Measurements from ENCODE around the gene TSTD2. TPM values are rescaled to one million over a fixed set of nuclear protein-coding genes. Genes with fewer than 3 reads are reported as not detected.

Gene TSTD2
- 19.5 and 19.6 TPM in 2 replicates for total RNA-seq

- Histone ChIP-seq H3K27me3 (ENCODE audit: control insufficient read depth, insufficient read depth, low read length) (no peaks in the 10 kb centered on the region), H3K4me3 (ENCODE audit: low read depth, low read length) (peak within 1 kb of the TSS; percentile 100), H3K36me3 (ENCODE audit: control insufficient read depth, insufficient read depth, low read length) (no peaks in the 10 kb centered on the region)
- peak; percentile 90 for DNase-seq (ENCODE audit: low read depth)
- TF ChIP-seq, protein P1, sequence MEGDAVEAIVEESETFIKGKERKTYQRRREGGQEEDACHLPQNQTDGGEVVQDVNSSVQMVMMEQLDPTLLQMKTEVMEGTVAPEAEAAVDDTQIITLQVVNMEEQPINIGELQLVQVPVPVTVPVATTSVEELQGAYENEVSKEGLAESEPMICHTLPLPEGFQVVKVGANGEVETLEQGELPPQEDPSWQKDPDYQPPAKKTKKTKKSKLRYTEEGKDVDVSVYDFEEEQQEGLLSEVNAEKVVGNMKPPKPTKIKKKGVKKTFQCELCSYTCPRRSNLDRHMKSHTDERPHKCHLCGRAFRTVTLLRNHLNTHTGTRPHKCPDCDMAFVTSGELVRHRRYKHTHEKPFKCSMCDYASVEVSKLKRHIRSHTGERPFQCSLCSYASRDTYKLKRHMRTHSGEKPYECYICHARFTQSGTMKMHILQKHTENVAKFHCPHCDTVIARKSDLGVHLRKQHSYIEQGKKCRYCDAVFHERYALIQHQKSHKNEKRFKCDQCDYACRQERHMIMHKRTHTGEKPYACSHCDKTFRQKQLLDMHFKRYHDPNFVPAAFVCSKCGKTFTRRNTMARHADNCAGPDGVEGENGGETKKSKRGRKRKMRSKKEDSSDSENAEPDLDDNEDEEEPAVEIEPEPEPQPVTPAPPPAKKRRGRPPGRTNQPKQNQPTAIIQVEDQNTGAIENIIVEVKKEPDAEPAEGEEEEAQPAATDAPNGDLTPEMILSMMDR (IDR thresholded peaks at IDR 0.05; ENCODE audit: insufficient read depth, low read length, poor library complexity, severe bottlenecking), result no peak
Observed at GRCh38 chr9:97632985-97633858, at the start of gene TSTD2, which contains the start of gene NCBP1. TSS of gene TSTD2 (minus strand) at chr9:97633368. CDS start at chr9:97627562, 5,806 bp downstream. TSS of gene NCBP1 (plus strand) at chr9:97633821. CDS start at chr9:97633882, 61 bp downstream.

DNA sequence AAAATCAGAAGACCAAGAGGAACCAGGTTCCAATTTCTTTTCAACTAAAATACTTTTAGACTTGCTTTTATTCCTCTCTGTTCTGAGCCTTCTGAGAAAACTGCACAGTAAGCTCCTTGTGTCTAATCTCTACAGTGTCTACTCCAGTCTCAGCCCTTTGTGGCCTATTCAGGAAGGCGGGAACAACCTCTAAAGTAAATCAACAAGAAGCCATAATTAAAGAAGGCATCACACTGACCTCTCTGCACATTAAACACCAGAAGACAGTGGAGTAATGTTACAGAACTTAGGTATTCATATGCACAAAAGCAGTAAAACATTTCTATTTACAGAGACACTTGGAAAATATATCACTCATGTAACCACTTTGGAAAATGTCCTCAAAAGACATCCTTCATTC is 49.1 kb upstream of the TSTD2 start:
- no peak for DNase-seq (ENCODE audit: low read depth)
- TF ChIP-seq, protein P1 (IDR thresholded peaks at IDR 0.05; ENCODE audit: insufficient read depth, low read length, poor library complexity, severe bottlenecking), result no peak
- H3K4me3 ChIP-seq (ENCODE audit: low read depth, low read length), result no peak overlapping the region
- H3K27me3 ChIP-seq (ENCODE audit: control insufficient read depth, insufficient read depth, low read length), result no peaks in the 10 kb centered on the region
- H3K36me3 ChIP-seq (ENCODE audit: control insufficient read depth, insufficient read depth, low read length), result no peaks in the 10 kb centered on the region

DNA sequence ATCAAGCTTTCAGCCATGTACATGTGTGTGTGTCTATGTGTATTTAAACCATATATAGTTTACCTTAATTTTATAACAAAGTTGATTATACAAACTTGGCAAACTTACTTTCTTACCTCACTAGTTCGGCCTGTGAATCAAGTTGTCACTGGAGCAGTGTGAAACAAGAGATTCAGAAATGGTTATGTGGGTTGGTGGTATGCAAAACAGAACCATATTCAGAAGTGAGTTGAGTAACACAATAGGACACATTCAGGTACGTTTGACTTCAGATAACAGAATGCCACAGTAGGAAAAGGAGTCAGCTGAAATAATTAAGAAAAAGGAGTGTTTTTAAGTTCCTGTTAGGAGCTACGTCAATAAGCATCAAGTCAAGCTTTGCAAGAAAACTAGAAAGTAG is 42.5 kb upstream of the TSTD2 start:
- TF ChIP-seq, protein P1 (IDR thresholded peaks at IDR 0.05; ENCODE audit: insufficient read depth, low read length, poor library complexity, severe bottlenecking), result no peak
- DNase-seq (ENCODE audit: low read depth), result no peak
- no peaks in the 10 kb centered on the region for H3K27me3 ChIP-seq (ENCODE audit: control insufficient read depth, insufficient read depth, low read length)
- H3K4me3 ChIP-seq (ENCODE audit: low read depth, low read length), result no peak overlapping the region
- no peaks in the 10 kb centered on the region for H3K36me3 ChIP-seq (ENCODE audit: control insufficient read depth, insufficient read depth, low read length)

- no peak for DNase-seq (ENCODE audit: low read depth)
- H3K4me3 ChIP-seq (ENCODE audit: low read depth, low read length), result no peak overlapping the region
- H3K36me3 ChIP-seq (ENCODE audit: control insufficient read depth, insufficient read depth, low read length), result no peaks in the 10 kb centered on the region
- no peaks in the 10 kb centered on the region for H3K27me3 ChIP-seq (ENCODE audit: control insufficient read depth, insufficient read depth, low read length)
- TF ChIP-seq, protein P1 (IDR thresholded peaks at IDR 0.05; ENCODE audit: insufficient read depth, low read length, poor library complexity, severe bottlenecking), result no peak
Observed at GRCh38 chr9:97673922-97674321, 40.8 kb upstream of the TSTD2 start.

DNA sequence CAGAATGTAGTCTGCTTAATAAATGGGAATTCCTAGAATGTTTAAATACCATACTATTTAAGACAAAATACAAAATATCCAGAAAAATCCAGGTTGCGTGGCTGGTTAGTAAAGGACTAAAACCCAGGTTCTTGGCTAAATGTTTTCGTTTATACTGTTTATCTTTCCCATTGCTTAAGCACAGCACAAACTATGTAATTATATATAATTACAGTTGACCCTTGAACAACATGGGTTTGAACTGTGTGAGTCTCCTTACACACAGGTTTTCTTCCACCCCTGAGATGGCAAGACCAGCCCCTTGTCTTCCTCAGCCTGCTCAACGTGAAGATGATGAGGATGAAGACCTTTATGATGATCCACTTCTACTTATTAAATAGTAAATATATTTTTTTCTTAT is 39.2 kb upstream of the TSTD2 start:
- Histone ChIP-seq H3K27me3 (ENCODE audit: control insufficient read depth, insufficient read depth, low read length) (no peaks in the 10 kb centered on the region), H3K4me3 (ENCODE audit: low read depth, low read length) (no peak overlapping the region), H3K36me3 (ENCODE audit: control insufficient read depth, insufficient read depth, low read length) (no peaks in the 10 kb centered on the region)
- DNase-seq (ENCODE audit: low read depth), result no peak
- TF ChIP-seq, protein P1 (IDR thresholded peaks at IDR 0.05; ENCODE audit: insufficient read depth, low read length, poor library complexity, severe bottlenecking), result no peak
